ENCODE results near the gene EBNA1BP2.
"Not testable (repeated sequence)": the region's sequence is repeated elsewhere in the genome, so short reads cannot be mapped to it uniquely, and the experiment has no call there.

Gene EBNA1BP2

DNA sequence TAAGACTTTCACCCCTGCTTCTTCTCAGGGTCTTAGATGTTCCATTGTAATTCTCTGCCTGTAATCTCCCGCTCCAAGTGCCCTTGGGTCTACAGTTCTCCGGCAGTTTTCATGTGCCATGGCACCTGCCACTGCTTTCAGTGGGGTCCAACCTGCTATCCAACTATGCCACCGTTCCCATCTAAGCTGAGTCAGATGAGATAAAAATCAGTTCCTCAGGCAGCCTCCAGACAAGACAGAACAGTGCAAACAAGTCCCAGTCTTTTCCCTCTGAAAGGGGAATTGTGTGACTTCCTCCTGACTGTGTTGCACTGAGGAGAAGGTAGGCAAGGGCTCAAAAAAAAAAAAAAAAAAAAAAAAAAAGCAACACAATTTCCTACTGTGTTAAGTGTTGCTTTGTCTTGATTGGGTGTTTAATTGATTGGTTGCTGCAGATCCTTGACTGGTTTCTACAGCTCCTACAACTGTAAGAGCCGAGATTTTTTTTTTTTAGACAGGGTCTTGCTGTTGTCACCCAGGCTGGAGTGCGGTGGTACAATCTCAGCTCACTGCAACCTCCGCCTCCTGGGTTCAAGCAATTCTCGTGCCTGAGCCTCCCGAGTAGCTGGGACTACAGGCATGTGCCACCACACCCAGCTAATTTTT lies 50.7 kb downstream of the EBNA1BP2 start:
- DNase-seq = no peak

DNA sequence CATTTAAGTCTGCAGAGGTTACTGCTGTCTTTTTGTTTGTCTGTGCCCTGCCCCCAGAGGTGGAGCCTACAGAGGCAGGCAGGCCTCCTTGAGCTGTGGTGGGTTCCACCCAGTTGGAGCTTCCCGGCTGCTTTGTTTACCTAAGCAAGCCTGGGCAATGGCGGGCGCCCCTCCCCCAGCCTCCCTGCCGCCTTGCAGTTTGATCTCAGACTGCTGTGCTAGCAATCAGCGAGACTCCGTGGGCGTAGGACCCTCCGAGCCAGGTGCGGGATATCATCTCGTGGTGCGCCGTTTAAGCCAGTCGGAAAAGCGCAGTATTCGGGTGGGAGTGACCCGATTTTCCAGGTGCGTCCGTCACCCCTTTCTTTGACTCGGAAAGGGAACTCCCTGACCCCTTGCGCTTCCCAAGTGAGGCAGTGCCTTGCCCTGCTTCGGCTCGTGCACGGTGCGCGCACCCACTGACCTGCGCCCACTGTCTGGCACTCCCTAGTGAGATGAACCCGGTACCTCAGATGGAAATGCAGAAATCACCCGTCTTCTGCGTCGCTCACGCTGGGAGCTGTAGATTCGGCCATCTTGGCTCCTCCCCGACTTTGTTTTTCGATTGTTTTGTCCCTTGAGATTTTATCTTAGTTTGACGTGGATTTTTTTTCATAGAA lies 52.0 kb downstream of the EBNA1BP2 start:
- not testable (repeated sequence) for DNase-seq

All from right kidney (tissue), 1 donor.